A549 treated with AZD9567 at 1 μM for 4 hours (cell line): ENCODE results near the gene OR8U1. TPM values are rescaled to one million over a fixed set of nuclear protein-coding genes. Genes with fewer than 3 reads are reported as not detected.

Source experiments
- total RNA-seq: library from RNA; stranded (reverse); fragments of 200-300 nt; extraction: Qiagen RNA extraction; gene quantifications from 5 replicates; pipeline ENCODE4 v1.2.3, GENCODE V29; 2022; ENCODE audit not compliant: insufficient read depth

OR8U1 gene
- not detected in 5 replicates for total RNA-seq

GRCh38 chr11:56375324-56375723, at the start of gene OR8U1:
Gene OR8U1, plus strand, starts transcription at chr11:56375624. Its CDS starts 0 bp downstream, at chr11:56375624.

GRCh38 chr11:56345739-56346138, 29.7 kb upstream of the OR8U1 start, which contains the start of gene OR8K1:
Gene OR8K1, plus strand, starts transcription at chr11:56346039. Its CDS starts 0 bp downstream, at chr11:56346039.

GRCh38 chr11:56353991-56354390, 21.4 kb upstream of the OR8U1 start, which contains the start of gene OR8J1:
Gene OR8J1, plus strand, starts transcription at chr11:56354291. Its CDS starts 5,956 bp downstream, at chr11:56360247.

GRCh38 chr11:56412396-56412795, 37.0 kb downstream of the OR8U1 start, which contains the start of gene OR5AL1:
Gene OR5AL1, plus strand, starts transcription at chr11:56412696.

Other genes with a start within 250 kb of the OR8U1 start
- gene OR8J3, start 235.4 kb upstream of the OR8U1 start, total RNA-seq, result not detected in 5 replicates
- gene OR8K5, start 215.3 kb upstream of the OR8U1 start, total RNA-seq, result not detected in 5 replicates
- not detected in 5 replicates for gene OR5J2, start 199.0 kb upstream of the OR8U1 start, total RNA-seq
- not detected in 5 replicates for gene OR5T2, start 141.4 kb upstream of the OR8U1 start, total RNA-seq
- gene OR5T3, start 123.4 kb upstream of the OR8U1 start, total RNA-seq, result not detected in 5 replicates
- not detected in 5 replicates for gene OR5T1, start 101.5 kb upstream of the OR8U1 start, total RNA-seq
- gene OR8H1, start 83.4 kb upstream of the OR8U1 start, total RNA-seq, result not detected in 5 replicates
- not detected in 5 replicates for gene OR8K3, start 60.5 kb upstream of the OR8U1 start, total RNA-seq
- gene OR8K1, start 29.6 kb upstream of the OR8U1 start, total RNA-seq, result not detected in 5 replicates
- not detected in 5 replicates for gene OR8J1, start 21.3 kb upstream of the OR8U1 start, total RNA-seq
- gene OR5AL1, start 37.1 kb downstream of the OR8U1 start, total RNA-seq, result not detected in 5 replicates
- not detected in 5 replicates for gene OR5M3, start 97.7 kb downstream of the OR8U1 start, total RNA-seq
- not detected in 5 replicates for gene OR5M8, start 115.7 kb downstream of the OR8U1 start, total RNA-seq
- not detected in 5 replicates for gene OR5M11, start 167.6 kb downstream of the OR8U1 start, total RNA-seq
- gene OR5M10, start 202.1 kb downstream of the OR8U1 start, total RNA-seq, result not detected in 5 replicates
- not detected in 5 replicates for gene OR5M1, start 239.2 kb downstream of the OR8U1 start, total RNA-seq